ENCODE measurements around the gene GPR45.

GRCh38 chr2:105237045-105237765 lies 4.3 kb upstream of the GPR45 start:
- TF ChIP-seq NR2F2 (IDR thresholded peaks at IDR 0.05) (no peak), CTCF (IDR thresholded peaks at IDR 0.05; ENCODE audit: low read depth, low read length, missing input control) (no peak), REST (IDR thresholded peaks at IDR 0.05) (no peak), JUND (IDR thresholded peaks at IDR 0.05) (no peak)

Data from liver (tissue), 3 donors.